Fibroblast of skin of abdomen (primary cell): Measurements from ENCODE around the gene GYS1.

Experiments used
- DNase-seq: peaks from one replicate; pipeline ENCODE4 v3.0.0-alpha.2; 2013

Gene GYS1

DNA sequence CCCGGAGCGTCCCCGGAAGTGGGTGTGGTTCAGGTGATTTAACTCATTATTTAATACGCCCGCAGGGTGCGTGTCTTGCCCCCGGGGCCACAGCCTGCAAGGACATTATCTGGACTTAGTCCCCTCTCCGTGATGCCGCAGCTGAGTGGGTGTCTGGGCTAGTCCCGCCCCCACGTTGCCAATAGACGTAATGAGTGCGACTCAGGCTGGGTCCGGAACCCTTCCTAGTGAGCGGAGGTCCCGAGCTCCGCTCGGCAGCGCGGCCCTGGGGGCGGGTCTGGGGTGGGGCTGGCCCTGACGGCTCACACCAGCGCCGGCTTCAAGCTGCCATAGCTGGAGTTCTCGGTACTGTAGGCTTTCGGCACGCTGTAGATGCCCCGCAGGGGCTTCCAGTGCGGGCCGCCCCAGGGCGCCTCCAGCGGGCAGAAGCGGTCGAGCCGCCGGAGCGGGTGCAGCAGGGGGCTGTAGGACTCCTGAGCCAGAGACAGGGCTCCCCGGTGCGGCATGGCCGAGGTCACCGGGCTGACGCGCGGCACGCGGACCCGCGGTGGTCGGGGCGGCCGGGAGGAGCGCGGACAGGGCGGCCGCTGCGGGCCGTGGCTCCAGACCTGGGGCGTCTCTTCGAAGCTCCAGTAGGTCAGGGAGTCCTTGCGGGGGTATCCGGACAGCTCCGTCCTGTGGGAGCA, 24.7 kb upstream of the GYS1 start:
- peak; percentile 65 for DNase-seq

DNA sequence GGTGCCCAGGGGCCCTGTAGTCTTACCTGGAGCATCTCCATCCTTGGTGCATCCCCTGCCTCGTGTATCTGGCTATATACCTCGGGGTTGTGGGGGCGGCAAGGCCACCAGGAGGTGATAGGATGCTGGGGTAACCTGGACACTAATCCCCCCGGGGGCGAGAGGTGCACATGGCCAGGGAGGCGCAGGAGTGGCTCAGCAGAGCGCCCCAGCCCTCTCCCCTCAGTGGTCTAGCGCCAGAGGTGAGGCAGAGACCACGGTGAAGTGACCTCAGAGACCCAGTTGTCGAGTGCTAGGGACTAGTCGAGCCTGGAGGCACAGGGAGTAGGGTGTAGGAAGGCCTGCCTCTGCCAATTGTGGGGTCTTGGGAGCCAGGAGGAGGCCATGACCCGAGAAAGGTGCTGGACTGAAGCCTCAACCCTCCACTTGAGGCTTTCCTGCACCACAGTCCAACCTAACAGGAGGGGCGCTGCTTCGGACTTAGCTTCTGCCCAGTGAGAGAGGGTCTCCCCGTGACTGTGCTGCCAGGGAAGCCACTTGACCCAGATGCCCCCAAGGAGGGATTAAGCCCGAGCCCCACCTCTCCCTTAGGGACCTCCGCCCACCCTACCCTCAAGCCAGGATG, 24.0 kb upstream of the GYS1 start, which contains the start of gene LHB:
LHB (minus strand) TSS at position 51 of the 625 bp plus-strand sequence; CDS start at position 41, 10 bp downstream.
- DNase-seq, result no peak

DNA sequence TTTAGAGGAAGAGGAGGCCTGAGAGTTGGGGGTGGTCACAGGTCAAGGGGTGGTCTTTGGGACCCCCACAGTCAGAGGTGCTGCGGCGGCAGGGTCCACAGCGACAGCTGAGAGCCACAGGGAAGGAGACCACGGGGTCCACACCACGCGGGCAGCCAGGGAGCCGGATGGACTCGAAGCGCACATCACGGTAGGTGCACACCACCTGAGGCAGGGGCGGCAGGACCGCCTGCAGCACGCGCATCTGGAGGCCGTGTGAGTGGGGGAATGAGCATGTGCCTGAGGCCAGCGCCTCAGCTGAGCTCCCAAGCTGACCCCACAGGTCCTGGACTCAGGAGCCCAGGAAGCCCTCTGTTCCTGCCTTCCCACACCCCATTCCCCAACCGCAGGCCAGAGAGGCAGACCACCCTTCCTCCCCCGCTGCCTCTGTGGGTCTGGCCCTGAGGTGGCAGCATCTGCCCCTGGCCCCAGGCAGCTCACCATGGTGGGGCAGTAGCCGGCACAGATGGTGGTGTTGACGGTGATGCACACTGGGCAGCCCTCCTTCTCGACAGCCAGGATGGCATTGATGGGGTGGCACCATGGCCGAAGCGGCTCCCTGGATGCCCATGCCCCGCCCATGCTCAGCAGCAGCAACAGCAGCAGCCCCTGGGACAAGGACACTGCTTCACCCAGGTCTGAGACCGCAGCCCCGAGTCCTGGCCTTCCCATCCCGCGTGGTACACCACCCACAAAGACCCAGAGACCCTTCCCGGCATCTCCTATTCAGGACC, 23.1 kb upstream of the GYS1 start:
- DNase-seq, result no peak

DNA sequence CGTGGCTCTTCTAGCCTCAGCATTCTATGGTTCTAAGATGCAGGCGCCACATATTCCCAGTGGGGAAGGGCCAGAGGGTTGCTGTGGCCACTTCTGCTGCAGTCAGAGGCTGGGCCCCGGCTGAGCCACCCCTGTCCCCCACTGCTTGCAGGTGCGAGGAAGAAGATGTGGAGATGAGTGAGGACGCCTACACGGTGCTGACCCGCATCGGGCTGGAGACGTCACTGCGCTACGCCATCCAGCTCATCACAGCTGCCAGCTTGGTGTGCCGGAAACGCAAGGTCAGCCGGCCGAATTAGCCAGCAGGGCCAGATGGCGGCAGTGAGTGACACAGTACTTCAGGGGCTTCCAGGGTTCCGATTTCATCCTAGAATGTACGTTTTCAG, 21.8 kb upstream of the GYS1 start:
- no peak for DNase-seq

DNA sequence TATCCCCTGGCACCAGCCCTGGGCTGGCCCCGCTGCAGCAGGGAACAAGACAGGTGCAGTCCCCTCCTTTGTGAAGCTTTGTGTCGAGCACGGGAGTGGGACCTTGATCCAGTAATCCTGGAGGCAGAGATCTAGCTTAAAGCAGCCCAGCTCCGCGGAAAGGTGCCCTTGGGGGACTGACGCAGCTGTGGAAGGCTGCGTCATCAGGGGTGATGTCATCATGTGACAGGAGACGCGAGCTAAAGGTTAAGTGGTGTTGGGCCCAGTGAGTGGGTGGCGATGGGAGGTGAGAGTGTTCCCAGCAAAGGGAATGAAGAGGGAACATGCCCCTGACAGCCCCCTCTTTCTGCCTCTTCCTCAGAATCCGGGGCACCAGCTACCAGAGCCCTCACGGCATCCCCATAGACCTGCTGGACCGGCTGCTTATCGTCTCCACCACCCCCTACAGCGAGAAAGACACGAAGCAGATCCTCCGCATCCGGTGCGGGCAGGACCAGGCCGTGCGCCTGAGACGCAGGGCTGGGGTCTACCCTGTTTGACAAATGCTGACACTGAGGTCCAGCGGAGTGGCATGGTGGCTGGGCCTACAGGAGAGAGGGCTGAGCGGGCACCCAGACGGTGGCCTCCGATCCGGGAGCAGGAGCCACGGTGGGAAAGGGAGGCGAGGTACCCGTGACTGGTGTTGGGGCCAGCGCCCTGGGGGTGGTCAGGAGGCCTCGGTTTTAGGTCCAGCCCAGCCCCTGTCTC, 21.2 kb upstream of the GYS1 start:
- no peak for DNase-seq

DNA sequence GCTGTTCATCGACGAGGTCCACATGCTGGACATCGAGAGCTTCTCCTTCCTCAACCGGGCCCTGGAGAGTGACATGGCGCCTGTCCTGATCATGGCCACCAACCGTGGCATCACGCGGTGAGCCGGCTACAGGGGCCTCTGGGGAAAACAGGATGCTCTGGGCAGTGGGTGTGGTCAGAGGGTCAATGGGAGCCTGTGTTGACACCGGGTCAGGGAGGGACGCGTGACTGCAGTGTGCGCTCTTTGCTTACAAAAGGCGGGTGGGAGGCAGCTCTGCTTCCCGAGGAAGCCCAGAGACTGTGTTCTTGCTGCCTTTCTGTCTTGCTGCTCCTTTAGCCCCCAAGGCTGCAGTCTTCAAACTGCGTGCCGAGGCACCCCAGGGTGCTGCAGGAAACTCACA, 18.1 kb upstream of the GYS1 start:
- no peak for DNase-seq

DNA sequence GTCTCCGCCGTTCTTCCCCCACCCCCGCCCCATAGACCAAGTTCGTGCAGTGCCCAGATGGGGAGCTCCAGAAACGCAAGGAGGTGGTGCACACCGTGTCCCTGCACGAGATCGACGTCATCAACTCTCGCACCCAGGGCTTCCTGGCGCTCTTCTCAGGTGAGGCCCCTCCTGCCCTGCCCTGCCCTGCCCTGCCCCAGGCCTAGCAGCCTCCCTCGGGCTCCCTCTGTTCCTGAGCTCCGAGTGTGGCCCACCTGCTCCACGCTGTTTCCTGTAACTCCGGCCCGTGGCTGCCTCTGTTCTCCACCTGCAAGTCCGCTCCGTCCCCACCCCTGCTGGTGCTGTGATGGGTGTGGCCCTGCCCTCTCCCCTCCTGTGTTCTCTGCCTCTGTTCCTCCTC, 17.3 kb upstream of the GYS1 start:
- DNase-seq, result no peak

DNA sequence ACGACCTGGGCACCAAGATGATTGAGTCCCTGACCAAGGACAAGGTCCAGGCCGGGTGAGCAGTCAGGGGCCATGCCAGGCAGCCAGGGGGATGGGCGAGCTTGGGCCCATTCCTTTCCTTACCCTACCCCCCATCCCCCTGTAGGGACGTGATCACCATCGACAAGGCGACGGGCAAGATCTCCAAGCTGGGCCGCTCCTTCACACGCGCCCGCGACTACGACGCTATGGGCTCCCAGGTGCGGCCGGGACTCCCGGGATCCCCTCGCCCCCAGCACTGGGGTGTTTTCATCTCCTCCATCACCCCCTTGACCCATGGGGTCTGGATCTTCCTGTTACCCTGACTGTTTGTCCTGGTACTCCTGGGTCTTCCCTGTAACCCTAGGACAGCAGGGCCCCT, 16.7 kb upstream of the GYS1 start:
- DNase-seq, result no peak

DNA sequence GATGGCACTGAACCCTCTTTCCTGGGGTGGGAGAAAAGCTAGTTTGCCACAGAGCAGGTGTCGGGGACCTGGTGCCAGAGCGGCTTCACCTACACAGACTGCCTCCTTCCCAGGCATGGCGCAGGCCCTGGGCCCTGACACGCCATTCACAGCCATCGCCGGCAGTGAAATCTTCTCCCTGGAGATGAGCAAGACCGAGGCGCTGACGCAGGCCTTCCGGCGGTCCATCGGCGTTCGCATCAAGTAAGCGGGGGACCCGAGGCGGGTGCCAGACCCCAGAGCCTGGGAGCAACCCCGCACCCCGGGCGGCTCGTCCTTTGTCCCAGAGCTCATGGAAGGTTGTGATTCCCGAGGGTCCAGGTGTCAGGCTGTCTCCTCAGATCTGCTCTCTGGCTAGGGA, 13.8 kb upstream of the GYS1 start:
- no peak for DNase-seq

DNA sequence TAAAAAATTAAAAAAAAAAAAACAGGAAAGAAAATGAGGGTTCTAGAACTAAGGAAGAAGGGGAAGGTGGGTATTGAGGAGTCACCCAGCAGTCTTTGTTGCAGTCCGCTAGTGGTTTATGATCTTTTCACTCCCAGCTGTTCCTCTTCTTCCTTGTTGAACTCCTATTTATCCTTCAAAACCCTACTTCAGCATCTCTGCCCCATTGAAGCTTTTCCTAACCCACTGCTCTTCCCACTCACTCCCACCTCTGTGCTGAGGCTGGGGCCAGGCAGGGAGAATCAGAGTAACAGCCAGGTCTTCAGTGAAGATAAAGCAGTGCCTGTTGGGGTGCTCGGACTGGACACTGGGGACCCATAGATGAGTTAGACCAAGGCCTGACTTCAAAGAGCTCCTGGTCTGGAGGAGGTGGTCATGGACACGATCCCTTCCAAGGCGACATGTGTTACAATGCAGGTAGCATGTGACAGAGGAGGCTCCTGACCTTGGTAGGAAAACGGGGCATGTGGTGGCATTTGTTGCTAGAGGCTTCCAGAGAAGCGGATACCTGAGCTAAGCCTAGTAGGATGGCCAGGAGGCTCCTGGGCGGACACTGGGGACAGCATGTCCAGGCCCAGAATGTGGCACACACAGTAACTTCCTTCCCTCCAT, 12.0 kb upstream of the GYS1 start:
- DNase-seq, result no peak

DNA sequence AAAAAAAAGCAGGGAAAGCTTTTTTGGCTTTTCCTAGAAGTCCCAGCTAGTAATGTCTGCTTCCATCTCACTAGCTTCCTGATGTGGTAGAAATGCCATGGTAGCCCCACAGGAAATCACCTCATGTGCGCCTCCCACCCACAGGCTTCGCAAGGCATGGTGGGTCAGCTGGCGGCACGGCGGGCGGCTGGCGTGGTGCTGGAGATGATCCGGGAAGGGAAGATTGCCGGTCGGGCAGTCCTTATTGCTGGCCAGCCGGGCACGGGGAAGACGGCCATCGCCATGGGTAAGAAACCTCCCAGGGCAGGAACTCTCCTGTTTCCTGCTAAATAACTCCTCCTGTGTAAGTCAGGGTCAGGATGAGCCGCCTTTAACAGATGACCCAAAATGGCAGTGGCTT, 11.0 kb upstream of the GYS1 start:
- no peak for DNase-seq

DNA sequence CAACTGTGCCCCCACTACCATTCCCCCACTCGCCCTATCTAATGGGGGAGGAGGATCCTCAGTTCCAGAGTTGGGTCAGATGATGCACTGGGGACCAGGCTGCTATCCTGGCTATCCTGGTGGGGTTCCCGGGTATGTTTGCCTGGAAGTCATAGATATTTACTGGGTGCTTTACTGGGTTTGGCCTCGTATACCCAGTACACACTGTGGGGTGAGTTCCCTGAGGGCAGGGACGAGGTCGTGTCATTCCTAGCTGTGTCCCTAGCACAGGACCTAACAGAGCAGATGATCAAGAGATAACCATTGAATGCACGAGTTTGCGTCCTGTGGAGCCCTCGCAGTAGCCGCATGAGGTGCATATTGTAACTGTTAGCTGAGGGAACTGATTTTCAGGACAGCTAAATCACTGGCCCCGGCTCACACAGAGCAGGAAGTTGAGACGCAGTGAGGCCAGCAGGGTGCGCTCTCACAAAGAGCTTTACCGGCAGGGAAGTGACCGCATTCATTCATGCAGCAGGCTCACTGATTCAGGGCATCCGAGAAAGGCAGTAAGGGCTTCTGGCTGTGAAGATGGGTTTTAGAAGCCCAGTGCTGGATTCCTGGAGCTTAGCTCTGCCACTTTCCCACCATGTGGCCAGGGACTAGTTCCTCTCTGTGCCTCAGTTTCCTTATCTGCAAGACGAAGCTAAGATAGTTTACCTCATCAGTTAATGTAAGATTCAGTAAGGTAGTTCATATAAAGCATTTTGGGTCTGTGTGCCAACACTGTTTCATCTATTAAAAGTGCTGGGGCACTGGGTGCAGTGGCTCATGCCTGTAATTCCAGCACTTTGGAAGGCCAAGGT, 6.6 kb upstream of the GYS1 start:
- peak; percentile 65 for DNase-seq

DNA sequence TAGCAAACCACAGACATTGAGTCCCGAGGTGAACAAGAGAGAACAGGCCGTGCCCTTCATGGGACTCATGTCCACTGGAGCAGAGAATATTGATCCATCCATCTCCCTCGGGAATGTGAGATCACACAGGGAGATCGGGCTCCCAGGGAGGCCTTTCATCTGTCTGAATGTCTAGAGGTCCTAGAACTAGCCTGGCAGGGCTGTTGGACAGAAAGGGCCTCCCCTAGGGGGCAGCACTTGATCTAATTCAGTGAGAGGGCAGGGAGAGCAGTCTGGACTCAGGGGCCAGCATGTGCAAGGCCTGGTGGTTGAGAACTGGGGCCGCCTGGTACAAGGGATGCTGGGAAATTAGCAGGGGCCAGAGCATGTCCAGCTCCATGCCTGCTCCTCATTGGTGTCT, 4.9 kb upstream of the GYS1 start:
- DNase-seq, result peak; percentile 36

DNA sequence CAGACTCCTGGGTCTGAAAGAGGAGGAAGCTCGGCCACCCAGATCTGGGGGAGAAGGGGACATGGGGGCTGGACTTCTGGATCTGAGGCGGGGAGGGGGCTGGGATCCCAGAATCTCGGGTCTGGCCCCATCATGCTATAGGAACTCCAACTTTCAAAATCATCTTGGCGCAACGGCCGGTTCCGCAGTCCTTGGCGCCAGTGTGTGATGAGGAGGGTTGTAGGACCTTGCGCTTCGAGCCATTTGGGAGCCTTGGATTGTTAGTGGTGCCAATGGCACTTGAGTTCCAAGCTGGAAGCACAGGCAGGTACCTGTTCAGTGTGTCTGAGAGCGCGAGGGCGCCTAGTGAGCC, 902 bp upstream of the GYS1 start:
- no peak for DNase-seq

DNA sequence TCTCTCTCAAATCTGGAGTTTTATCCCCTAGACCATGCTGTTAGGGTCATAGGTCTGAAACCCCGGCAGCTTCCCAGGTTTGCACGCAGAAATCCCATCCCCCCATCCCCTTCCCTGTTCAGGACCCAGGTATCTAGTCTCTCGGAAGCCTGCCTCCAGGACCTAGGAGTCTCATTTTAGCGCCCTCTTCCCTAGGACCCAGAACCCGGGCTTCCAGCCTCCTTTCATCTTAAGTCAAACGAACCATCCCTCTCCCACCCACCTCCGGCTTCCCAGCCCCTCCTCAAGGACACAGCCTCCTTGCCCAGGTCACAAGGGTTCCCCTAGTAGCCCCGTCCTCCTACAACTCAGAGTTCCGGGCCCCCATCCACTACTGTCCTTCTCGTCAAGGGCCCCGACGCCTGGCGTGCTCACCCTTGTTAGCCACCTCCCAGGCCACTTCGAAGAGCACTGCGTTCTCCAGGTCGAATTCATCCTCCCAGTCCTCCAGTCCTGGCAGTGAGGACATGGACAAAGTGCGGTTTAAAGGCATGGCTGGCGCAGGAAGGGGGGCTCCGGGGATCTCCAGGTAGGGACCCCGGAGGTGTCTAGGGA, 431 bp downstream of the GYS1 start:
- no peak for DNase-seq

DNA sequence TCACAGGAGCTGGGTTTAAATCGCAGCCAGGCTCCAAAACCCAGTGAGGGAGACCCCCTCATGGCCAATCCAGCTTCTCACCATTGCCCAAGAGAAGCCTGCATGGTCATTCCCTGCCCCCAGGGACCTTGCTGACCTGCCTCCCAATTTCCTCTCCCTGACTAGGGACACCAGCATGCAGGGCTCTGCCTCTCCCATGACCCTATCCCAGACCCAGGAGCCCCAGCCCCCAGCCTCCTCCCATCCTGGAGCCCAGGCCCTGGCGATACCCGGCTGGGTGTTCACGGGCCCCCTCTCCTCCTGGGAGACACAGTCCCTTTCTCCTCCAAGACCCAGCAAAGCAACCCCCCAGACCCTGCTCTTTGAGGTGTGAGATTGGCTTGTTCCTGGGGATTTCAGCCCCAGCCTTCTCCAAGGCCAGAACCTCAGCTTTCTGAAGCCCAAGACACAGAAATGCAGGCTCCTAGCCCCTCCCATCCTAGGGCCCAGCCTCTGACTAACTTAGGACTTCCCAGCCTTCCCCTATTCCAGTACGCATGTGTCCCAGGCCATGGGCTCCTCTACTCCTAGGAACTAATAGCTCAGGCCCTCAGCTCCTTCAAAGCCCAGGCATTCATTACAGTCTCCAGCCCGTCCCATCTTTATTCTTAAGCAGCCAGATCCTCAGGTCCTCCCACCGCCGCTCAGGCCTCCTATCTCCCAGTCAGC, 1.1 kb downstream of the GYS1 start:
- peak; percentile 79 for DNase-seq

DNA sequence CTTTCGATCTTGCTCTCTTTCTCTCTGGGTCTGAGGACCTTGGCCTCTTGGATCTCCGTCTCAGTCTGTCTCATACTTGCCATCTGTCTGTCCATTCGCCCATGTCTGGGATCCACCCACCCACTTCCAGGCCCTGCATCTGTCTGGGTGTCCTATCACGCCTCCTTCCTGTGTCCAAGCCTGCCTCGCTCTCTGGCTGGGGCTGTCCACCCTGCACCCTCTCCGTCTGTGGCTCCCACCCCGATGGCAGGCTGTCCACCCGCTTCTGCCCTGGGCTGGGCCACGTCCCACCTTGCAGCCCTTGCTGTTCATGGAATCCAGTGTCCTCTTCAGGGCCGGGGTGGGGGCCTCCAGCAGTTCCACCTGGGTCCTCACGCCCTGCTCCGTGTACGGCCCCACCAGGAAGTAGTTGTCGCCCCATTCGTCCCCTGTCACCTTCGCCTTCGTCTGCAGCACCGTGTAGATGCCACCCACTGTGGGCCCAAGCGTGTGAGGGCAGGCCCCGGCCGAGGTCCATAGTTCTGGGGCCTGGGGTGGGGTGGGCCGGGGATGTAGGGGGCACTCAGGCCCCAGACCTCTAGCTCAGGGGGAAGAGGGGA, 2.0 kb downstream of the GYS1 start:
- no peak for DNase-seq

DNA sequence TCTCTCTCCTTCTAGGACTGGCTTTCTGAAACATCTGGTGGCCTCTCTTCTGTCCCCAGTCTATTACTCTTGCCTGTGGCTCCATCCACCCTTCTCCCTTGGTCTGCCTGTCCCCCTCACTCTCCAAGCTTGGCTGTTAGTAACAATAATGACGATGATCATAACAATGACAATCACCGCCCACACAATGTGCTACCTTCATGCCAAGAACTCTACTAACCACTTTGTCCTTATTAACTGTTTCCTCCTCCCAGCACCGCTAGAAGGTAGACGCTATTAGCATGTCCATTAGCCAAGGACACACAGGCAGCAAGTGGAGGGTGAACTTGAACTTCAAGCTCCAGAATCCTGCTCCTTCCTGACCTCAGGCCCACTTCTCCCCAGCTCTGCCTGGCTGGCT, 2.7 kb downstream of the GYS1 start:
- DNase-seq, result no peak

DNA sequence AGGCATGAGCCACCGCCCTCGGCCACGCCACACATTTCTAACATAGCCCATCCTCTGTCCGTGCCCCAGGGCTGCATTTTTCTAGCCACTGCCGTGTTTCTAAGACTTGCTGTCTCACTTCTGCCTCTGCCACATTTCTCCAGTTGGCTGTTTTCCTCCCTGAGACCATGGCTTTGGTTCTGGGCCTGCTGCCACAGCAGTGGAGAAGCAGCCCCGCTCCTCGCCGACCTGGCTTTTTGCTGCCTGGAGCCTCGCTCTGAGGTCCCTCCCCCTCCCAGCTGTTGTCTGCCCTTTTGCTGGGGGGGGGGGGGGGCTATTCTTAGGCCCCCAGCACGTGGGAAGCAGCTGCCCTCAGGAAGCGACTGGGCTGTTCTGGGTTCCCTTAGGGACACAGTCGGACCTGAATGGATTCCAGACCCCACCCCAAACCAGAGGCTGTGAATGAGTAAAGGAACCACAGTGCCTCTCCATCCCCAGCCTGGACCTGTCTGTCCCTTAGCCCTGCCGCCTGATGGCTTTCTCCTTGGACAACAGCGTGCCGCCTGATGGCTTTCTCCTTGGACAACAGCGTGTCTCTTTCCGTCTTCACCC, 3.3 kb downstream of the GYS1 start:
- no peak for DNase-seq

DNA sequence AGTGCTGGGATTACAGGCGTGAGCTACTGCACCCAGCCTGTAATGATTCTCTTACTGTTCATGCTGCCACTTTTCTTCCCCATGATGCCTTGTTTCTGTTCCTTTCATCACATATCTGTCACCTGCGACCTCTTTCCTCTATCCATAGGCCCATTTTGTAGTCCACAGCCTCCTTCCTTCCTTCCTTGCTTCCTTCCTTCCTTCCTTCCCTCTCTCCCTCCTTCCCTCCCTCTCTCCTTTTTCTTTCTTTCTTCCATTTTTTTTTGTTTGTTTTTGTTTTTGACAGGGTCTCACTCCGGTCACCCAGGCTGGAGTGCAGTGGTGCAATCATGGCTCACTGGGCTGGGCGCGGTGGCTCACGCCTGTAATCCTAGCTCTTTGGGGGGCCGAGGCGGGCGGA, 4.2 kb downstream of the GYS1 start:
- DNase-seq, result no peak
